H1 (cell line): Measurements from ENCODE around the gene BBC3. TPM values are rescaled to one million over a fixed set of nuclear protein-coding genes. Genes with fewer than 3 reads are reported as not detected.

ENCODE experiments used
- CHD7 ChIP-seq: fragments of 300-600 bp; sonication (generic); IDR thresholded peaks from 2 replicates; pipeline ENCODE4 v1.7.1; 2012; ENCODE audit warnings: low read length, moderate library complexity, mild to moderate bottlenecking, inconsistent platforms; ENCODE audit not compliant: insufficient replicate concordance
- KDM5A ChIP-seq: fragments of 200-600 bp; IDR thresholded peaks from 2 replicates; pipeline ENCODE4 v1.7.1; 2012; ENCODE audit warnings: mild to moderate bottlenecking, low read length, inconsistent platforms, mixed read lengths
- polyA plus RNA-seq, 7 experiments: library from polyadenylated mRNA; depleted of rRNA in 3 of 7; stranded (reverse) in 5 of 7; unstranded in 2 of 7; fragments of >200 nt in 5 of 7; fragments of 200-250 nt in 2 of 7; gene quantifications; 1 replicate in 5 of 7; 2 replicates in 1 of 7; 4 replicates in 1 of 7; pipeline versions ENCODE4 v1.2.1 to v1.2.3, GENCODE V29; 2011 to 2013; ENCODE audit warnings: missing spikeins in 2 of 7, mixed read lengths in 2 of 7
- total RNA-seq: library from RNA; stranded (reverse); fragmentation: NEBNext Ultra II Directional; extraction: Animal tissue kit (Norgen Biotek cat#: 25700); gene quantifications from 2 replicates; pipeline ENCODE4 v1.2.1, GENCODE V29; 2021

BBC3 gene
- total and polyA plus RNA-seq, 2 of the 8 experiments (the other 6 are each of a cell fraction or from before 2014, with no cell fraction given) = 13.2 to 21.6 TPM

- TF ChIP-seq CHD7 (no peak), KDM5A (no peak)
Measured at GRCh38 chr19:47176627-47177090, 54.3 kb downstream of the BBC3 start (continued).
